ENCODE measurements around the gene CDK13. TPM values are rescaled to one million over a fixed set of nuclear protein-coding genes. Genes with fewer than 3 reads are reported as not detected.

Gene CDK13
- total and polyA plus RNA-seq, 2 donors (not counting 3 experiments of a cell fraction or from before 2014, with no cell fraction given), result 24.5 to 56.7 TPM

DNA sequence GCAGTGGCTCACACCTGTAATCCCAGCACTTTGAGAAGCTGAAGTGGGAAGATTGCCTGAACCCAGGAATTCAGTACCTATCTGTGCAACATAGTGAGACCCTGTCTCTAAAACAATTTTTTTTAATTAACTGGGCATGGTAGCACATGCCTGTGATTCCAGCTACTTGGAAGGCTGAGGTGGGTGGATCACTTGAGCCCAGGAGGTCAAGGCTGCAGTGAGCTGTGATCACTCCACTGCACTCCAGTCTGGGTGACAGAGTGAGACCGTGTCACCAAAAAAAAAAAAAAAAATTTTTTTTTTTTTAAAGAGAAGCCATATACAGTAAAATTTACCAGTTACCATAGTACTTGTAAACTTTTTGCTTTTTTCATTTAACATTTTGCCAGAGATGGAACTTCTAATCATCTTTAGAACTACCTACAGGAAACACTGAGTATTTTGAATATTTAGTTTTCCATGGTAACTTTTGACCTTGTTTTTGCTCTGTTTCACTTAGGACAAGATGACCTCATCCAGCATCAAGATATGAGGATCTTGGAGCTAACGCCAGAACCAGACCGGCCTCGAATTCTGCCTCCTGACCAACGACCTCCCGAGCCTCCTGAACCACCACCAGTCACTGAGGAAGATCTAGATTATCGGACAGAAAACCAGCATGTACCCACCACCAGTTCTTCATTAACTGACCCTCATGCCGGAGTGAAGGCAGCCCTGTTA lies 143.7 kb downstream of the CDK13 start:
- no peaks in the 10 kb centered on the region for H4K20me1 ChIP-seq (replicated peaks; ENCODE audit: control insufficient read depth, extremely low read depth, insufficient read depth, low read length)
- dilution Hi-C loops (cut with MboI; ENCODE audit: extremely low pct_ligation_motif_present, low sequenced_read_pairs) (no loop called here), intact Hi-C loops (cut with micrococcal nuclease) (no loop called here)
- no TSS peak for BruUV-seq (replicated peaks)
- ChIA-PET POLR2A (no interaction called here), CTCF (interaction anchor here (1.7 kb wide), 1 partner anchor 15 kb away, joined by 3 read pairs; no protein-coding TSS in a partner anchor)
- no peak overlapping the region for H3K4me2 ChIP-seq (ENCODE audit: insufficient read depth, low read length)
- no peak overlapping the region for H3K27ac ChIP-seq (ENCODE audit: insufficient read depth, low read depth, low read length)
- H3K36me3 ChIP-seq (ENCODE audit: control insufficient read depth in 2 of 2, extremely low read depth in 1 of 2, insufficient read depth in 2 of 2, low read length in 2 of 2), result peaks cover 10 to 14% of the 10 kb centered on the region in 2 experiments
- H2AFZ ChIP-seq (ENCODE audit: low read depth, low read length), result no peak overlapping the region
- no peaks in the 10 kb centered on the region for H3K27me3 ChIP-seq (ENCODE audit: control insufficient read depth in 2 of 2, insufficient read depth in 2 of 2, low read length in 2 of 2)
- no peaks in the 10 kb centered on the region for H3K9me3 ChIP-seq (replicated peaks; ENCODE audit: control insufficient read depth, insufficient read depth, low read length)
- DNase-seq (ENCODE audit: low read depth, low spot score) (no peak), FAIRE-seq (no peak)
- no peaks in the 10 kb centered on the region for H3K79me2 ChIP-seq (ENCODE audit: control insufficient read depth, insufficient read depth, low read length)
- no peaks in the 10 kb centered on the region for H3K4me1 ChIP-seq (ENCODE audit: control insufficient read depth, extremely low read depth, insufficient read depth, low read length)
- TF ChIP-seq GATA2 (IDR thresholded peaks at IDR 0.05; ENCODE audit: insufficient read depth, insufficient read length, low read depth, low read length), result no peak
- TF ChIP-seq JUN (IDR thresholded peaks at IDR 0.05; ENCODE audit: borderline replicate concordance, insufficient read depth, insufficient read length, low read depth), result no peak
- TF ChIP-seq, protein P1, sequence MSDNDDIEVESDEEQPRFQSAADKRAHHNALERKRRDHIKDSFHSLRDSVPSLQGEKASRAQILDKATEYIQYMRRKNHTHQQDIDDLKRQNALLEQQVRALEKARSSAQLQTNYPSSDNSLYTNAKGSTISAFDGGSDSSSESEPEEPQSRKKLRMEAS (IDR thresholded peaks at IDR 0.05; ENCODE audit: insufficient read depth, insufficient read length), result no peak
- TF ChIP-seq POLR2AphosphoS5 (IDR thresholded peaks at IDR 0.05; ENCODE audit: insufficient read depth, low read depth, low read length), result no peak
- TF ChIP-seq FOS (IDR thresholded peaks at IDR 0.05; ENCODE audit: borderline replicate concordance, insufficient read depth, low read length), result no peak
- no peak for TF ChIP-seq MYC (IDR thresholded peaks at IDR 0.05; ENCODE audit: low read depth, low read length)
- TF ChIP-seq EZH2 (IDR thresholded peaks at IDR 0.05; ENCODE audit: borderline replicate concordance, low read depth, low read length, severe bottlenecking), result no peak
- TF ChIP-seq, protein P2, sequence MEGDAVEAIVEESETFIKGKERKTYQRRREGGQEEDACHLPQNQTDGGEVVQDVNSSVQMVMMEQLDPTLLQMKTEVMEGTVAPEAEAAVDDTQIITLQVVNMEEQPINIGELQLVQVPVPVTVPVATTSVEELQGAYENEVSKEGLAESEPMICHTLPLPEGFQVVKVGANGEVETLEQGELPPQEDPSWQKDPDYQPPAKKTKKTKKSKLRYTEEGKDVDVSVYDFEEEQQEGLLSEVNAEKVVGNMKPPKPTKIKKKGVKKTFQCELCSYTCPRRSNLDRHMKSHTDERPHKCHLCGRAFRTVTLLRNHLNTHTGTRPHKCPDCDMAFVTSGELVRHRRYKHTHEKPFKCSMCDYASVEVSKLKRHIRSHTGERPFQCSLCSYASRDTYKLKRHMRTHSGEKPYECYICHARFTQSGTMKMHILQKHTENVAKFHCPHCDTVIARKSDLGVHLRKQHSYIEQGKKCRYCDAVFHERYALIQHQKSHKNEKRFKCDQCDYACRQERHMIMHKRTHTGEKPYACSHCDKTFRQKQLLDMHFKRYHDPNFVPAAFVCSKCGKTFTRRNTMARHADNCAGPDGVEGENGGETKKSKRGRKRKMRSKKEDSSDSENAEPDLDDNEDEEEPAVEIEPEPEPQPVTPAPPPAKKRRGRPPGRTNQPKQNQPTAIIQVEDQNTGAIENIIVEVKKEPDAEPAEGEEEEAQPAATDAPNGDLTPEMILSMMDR (IDR thresholded peaks at IDR 0.05; ENCODE audit: extremely low read depth in 1 of 2, insufficient read depth in 1 of 2, low read depth in 1 of 2, low read length in 2 of 2), result no peak
- no peak for TF ChIP-seq POLR2A (IDR thresholded peaks at IDR 0.05; ENCODE audit: low read depth, low read length)
- no peaks in the 10 kb centered on the region for H3K9me1 ChIP-seq (replicated peaks; ENCODE audit: control insufficient read depth, extremely low read depth, insufficient read depth, low read length)
- H3K4me3 ChIP-seq (replicated peaks in 1 of 3; ENCODE audit: insufficient read depth in 1 of 3, low read depth in 1 of 3, low read length in 3 of 3), result no peak overlapping the region
- H3K9ac ChIP-seq (replicated peaks; ENCODE audit: extremely low read depth, insufficient read depth, low read length), result no peak overlapping the region
